ENCODE data around the gene NOTCH2.
"Not testable (repeated sequence)": the region's sequence is repeated elsewhere in the genome, so short reads cannot be mapped to it uniquely, and the experiment has no call there.

DNA sequence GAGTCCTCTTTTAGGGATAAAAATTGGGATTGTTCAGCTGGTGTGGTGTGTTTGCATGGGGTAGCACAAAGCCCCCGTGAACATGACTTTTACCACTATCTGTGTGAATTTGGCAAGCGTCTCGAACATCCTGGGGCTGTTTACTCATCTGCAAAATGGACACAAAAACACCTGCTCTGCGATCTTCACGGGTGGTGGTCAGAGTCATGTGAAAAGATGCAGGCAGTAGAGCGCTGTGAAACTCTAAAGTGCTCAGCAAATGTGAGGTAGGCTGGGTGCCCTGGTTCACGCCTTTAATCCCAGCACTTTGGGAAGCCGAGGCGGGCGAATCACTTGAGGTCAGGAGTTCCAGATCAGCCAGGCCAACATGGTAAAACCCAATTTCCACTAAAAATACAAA is 39.7 kb upstream of the NOTCH2 start:
- not testable (repeated sequence) for TF ChIP-seq EZH2 (IDR thresholded peaks at IDR 0.05; ENCODE audit: low read length, unreplicated experiment)
- TF ChIP-seq, protein P1, sequence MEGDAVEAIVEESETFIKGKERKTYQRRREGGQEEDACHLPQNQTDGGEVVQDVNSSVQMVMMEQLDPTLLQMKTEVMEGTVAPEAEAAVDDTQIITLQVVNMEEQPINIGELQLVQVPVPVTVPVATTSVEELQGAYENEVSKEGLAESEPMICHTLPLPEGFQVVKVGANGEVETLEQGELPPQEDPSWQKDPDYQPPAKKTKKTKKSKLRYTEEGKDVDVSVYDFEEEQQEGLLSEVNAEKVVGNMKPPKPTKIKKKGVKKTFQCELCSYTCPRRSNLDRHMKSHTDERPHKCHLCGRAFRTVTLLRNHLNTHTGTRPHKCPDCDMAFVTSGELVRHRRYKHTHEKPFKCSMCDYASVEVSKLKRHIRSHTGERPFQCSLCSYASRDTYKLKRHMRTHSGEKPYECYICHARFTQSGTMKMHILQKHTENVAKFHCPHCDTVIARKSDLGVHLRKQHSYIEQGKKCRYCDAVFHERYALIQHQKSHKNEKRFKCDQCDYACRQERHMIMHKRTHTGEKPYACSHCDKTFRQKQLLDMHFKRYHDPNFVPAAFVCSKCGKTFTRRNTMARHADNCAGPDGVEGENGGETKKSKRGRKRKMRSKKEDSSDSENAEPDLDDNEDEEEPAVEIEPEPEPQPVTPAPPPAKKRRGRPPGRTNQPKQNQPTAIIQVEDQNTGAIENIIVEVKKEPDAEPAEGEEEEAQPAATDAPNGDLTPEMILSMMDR (conservative IDR thresholded peaks at IDR 0.05; ENCODE audit: low read depth, low read length) = not testable (repeated sequence)

Measured in PC-3 (cell line).